Suprapubic skin (tissue), 4 donors: ENCODE results near the gene AKAP13.

Experiments
- CTCF ChIP-seq, 2 donors: fragments of 200-600 bp in 1 of 2; fragments of 450-650 bp in 1 of 2; sonication (generic) in 1 of 2; IDR thresholded peaks; one replicate each; pipeline ENCODE4 v1.5.1; 2016 to 2019; ENCODE audit warnings: antibody characterized with exemption in 2 of 2, mild to moderate bottlenecking in 1 of 2, moderate library complexity in 1 of 2
- EP300 ChIP-seq: sonication (generic); formaldehyde crosslinking; IDR thresholded peaks from one replicate; pipeline ENCODE4 v1.6.1; 2017; ENCODE audit warnings: antibody characterized with exemption
- POLR2A ChIP-seq, 2 donors: fragments of 450-650 bp; IDR thresholded peaks; one replicate each; pipeline ENCODE4 v1.6.1; 2017; ENCODE audit warnings: antibody characterized with exemption in 2 of 2, mild to moderate bottlenecking in 2 of 2, moderate library complexity in 2 of 2
- POLR2AphosphoS5 ChIP-seq, 3 donors: sonication (generic); formaldehyde crosslinking; IDR thresholded peaks; one replicate each; pipeline ENCODE4 v1.6.1; 2017; ENCODE audit warnings: antibody characterized with exemption in 3 of 3

GRCh38 chr15:85772668-85773067, 392.3 kb downstream of the AKAP13 start:
- TF ChIP-seq CTCF (IDR thresholded peaks at IDR 0.05) (no peak), POLR2A (IDR thresholded peaks at IDR 0.05) (no peak), POLR2AphosphoS5 (IDR thresholded peaks at IDR 0.05) (no peak), EP300 (no peak)
